HG03025 (cell line): Measurements from ENCODE around the gene FRS2.
"Not testable (repeated sequence)": the region's sequence is repeated elsewhere in the genome, so short reads cannot be mapped to it uniquely, and the experiment has no call there.

ENCODE experiments used
- ATAC-seq: cut with Tn5 transposase; IDR thresholded peaks from one replicate; pipeline ENCODE4 v1.9.1; 2021; ENCODE audit warnings: mild to moderate bottlenecking, moderate library complexity; ENCODE audit not compliant: unreplicated experiment, low FRiP score

Gene FRS2

DNA sequence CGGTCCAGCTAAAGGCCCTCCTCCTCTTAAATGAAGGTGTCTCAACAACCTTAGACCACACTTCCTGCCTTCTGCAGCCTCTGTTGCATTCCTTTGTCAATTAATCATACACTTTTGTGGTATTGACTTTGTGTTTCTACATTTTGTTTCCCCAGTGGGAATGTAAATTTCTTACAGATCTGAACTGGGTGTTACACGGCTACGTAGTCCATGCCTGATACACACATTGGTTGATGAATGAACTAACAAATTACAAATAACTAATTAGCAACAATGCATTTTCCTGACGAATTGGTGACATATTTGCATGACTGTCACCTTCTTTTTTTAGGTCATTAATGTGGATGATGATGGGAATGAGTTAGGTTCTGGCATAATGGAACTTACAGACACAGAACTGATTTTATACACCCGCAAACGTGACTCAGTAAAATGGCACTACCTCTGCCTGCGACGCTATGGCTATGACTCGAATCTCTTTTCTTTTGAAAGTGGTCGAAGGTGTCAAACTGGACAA is 99.9 kb downstream of the FRS2 start:
- ATAC-seq = no peak

DNA sequence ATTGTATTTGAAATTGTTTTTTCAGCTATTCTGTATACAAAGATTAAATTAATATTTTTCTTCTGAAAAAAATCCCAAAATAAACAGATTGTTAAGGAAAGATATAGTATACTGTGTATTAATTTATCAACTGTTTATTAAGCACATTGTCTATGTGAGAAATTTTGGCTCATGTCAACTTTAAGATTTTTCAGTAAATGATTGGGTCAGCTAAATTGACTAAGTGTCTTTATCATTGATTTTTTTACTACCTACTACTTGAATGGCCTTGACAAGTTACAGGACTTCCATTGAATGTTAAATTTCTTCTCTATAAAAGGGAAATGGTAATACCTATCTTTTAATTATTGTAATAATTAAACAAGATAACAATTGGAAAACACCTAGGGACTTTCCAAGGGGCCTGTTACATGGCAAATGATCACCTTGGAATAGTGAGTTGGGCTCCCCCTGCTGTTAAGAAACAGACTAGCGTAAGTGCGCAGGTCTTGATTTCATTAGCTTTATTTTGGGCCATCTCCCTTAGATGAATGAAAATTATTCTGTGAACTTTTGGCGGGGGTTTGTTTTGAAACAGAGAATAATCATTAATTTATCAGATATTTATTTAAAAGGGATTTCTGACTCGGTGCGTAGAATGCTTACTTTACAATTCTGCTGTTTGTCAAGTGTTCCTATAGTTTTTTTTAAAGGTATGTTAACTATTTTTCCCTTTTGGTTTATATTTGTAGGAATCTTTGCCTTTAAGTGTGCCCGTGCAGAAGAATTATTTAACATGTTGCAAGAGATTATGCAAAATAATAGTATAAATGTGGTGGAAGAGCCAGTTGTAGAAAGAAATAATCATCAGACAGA is 100.6 kb downstream of the FRS2 start:
- ATAC-seq = no peak

DNA sequence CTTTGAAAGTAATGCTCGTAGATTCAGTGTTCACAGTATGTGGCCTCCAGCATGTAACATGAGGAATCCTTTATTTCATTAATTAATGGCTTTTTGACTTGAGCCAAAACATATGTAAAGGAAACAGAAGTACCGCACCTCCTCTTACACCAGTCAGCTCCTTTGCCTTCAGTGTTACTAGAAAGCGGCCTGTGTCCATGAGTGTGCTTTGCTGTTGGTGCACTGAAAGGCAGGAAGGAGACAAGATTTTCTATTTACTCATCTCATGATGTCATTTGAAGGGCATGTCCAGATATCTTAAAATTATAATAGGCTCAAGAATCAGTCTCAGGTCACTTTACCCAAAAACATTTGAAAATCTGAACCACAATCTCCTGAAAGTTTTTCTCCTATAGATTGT is 105.2 kb downstream of the FRS2 start:
- ATAC-seq = no peak

DNA sequence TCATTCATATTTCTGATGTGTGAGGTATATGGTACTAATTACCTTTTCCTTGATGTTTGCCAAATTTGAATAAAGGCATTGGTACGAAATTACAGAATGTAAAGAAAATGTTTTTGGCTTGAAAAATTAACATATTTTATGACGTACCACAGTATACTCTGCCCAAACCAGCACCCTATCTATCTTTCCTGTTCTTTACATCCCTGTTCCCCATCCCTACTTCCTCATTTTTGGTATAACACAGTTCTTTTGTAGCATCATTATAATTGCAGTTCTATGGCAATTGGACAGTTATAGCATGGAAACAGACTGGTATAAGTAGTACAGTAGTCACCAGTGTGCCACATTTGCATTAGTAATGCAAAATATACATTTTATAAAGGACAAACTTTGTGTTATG is 108.1 kb downstream of the FRS2 start:
- no peak for ATAC-seq

DNA sequence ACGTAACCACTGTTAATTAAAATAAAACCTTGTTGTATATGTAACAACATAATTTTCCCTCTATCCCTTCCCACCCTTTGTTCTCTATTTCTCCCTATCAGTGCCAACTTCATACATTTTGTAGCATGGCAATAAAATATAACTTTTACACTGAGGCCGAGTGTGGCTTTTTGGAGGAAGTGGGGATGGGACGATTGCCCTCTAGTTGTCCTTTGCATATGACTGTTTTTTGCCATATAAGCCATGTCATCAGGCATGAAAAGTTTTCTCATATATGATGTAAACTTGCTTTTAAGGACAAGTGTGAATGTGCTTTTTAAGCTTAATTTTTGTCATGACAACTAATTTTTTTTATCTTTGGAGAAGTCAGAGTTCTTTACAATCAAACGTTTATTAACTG is 108.8 kb downstream of the FRS2 start:
- ATAC-seq = no peak

- ATAC-seq = no peak
These were observed 109.9 kb downstream of the FRS2 start for GRCh38 chr12:69580074-69580473.

- no peak for ATAC-seq
These were observed 113.0 kb downstream of the FRS2 start for GRCh38 chr12:69583203-69583602.

DNA sequence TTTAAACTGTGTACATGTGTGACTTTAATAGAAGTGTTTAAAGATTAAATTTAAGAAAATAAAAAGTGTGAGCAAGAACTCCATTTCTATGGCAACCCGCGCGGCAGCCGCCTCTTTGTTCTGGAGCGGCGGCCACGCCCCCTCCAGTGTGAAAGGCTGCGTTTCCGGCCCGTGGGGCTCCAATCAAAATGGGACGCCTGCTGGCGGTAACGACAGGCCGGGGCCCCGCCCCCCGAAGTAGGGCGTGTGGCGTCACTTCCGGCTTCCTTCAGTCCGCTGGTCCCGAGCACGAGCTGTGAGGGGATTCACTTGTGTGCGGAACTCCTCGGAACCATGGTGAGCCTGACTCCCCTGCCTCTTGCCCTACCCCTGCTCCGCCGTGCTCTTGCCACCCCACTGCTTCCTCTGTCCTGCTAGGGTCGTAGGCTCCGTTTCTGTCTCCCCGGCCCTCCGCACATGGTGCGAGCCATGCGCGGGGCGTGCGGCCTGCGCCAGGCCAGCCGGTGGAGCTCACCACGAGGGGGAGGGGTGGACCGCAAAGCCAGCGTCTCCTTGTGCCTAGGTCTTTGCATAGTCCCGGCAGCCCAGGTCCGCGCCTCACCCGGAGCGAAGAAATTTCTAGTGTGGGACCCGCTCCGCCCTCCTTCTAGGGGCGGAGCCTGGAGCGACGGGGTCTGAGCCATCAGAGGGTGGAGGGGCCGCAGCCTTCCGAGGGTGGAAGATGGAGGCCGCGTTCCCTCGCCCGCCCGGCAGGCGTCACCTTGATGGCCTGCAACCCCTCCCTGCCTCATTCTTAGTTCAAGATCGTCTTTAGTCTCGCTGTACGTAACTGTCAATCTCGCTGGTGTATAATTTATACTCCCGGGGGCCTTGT is 115.2 kb downstream of the FRS2 start, which contains the start of gene CCT2:
Gene CCT2 (plus strand): TSS at position 271 of the 874 bp plus-strand sequence. CDS start 63 bp downstream, at position 334.
- ATAC-seq = peak; percentile 97

DNA sequence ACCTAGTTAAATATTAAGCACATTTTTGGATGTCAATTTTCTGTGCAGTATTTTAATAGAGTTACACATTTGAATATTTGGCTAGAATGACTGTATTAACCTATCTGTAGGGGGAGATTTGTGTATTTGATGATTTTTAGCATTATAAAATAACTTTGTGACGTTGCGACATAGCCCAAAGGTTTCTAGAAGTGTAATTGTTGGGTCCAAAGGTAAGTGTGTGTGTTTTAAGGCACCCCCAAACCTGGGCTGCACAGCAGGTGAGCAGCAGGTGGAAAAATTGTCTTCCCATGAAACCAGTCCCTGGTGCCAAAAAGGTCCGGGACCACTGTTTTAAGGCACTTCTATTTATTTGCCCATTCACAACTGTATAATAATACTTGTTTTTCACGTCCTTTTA is 118.3 kb downstream of the FRS2 start:
- ATAC-seq = no peak

- ATAC-seq = no peak
These were observed 118.9 kb downstream of the FRS2 start for GRCh38 chr12:69589082-69589481.

DNA sequence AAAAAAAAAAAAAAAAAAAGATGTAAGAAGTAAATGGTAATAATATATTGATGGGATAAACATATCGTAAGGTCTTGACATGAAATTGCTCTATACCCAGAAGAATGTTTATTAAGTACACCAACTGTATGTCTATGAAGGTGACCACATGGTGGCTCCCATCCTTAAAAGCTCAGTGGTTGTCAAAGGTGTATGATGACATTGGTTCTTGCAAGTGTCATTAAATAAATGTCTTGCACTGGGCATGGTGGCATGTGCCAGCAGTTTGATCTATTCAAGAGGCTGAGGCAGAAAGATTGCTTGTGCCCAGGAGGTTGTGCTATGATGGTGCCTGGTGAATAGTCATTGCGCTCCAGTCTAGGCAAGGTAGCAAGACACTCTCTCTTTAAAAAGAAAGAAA is 125.5 kb downstream of the FRS2 start:
- ATAC-seq = no peak

- no peak for ATAC-seq
These were observed 128.1 kb downstream of the FRS2 start for GRCh38 chr12:69598174-69598753.

- ATAC-seq = no peak
These were observed 130.6 kb downstream of the FRS2 start for GRCh38 chr12:69600804-69601203.

DNA sequence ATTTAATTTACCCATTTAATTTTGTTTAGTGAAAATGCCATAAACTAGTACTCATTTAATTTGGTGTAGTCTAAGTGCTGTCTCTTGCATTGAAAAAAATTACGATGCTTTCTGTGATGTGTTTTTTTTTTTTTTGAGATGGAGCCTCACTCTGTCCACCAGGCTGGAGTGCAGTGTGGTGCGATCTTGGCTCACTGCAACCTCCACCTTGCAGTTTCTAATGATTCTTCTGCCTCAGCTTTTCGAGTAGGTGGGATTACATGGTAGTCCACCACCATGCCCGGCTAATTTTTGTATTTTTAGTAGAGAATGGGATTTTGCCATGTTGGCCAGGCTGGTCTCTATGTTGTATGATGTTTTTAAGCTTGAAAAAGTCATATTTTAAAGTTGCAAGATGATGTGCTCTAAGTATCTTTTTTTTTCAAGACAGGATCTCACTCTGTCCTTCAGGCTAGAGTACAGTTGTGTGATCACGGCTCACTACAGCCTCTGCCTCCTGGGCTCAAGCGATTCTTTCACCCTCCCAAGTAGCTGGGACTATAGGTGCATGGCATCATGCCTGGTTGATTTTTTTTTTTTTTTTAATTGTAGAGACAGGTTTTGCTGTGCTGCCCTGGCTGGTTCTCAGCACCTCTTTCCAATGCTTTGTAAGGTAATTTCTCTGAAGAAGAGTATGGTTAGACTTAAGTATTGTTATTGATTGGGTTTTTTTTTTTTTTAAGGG is 131.9 kb downstream of the FRS2 start:
- no peak for ATAC-seq

DNA sequence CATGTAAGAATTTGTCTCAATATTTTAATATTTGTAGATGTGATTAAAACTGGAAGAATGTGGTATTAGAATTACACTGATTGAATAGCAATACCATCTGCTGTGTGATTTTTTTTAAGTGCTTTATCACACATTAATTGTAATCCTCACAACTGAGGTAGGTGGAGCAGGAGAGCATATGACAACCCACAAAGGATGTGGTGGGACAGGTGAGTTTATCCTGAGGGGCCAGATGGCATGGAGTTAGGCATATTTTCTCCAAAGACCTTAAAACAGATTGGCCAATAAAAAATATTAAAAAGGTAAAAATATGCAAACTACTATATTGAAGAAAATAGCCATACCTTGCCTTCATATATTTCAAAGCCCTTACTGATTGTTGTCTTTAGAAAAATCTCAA is 132.8 kb downstream of the FRS2 start:
- no peak for ATAC-seq

GRCh38 chr12:69603556-69603955 is 133.4 kb downstream of the FRS2 start:
- ATAC-seq = not testable (repeated sequence)

DNA sequence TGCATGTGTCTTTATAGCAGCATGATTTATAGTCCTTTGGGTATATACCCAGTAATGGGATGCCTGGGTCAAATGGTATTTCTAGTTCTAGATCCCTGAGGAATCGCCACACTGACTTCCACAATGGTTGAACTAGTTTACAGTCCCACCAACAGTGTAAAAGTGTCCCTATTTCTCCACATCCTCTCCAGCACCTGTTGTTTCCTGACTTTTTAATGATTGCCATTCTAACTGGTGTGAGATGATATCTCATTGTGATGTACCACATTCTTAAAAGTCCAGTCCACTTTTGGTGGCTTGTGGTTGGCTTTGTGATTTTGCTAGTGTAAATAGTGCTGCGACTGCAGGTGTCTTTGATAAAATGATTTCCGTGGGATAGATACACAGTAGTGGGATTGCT is 134.1 kb downstream of the FRS2 start:
- ATAC-seq = not testable (repeated sequence)

DNA sequence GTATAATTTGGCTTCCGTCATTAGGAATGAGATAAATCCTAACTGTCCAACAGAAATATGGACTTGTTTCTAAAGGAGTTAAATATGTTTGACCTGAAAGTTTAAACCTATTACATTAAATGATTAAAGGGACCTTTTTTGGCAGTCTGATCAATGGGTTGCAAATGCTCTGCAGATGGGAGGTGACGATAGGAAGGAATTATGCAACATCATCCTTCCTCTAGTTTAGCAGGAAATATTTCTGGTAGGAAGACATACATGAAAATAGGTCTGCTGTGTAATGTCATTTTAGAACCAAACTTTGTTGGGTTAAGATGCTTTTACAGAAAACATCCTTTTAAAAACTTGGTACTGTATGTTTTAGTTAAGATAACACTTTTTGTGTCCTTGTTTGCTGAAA is 137.9 kb downstream of the FRS2 start:
- ATAC-seq = no peak

DNA sequence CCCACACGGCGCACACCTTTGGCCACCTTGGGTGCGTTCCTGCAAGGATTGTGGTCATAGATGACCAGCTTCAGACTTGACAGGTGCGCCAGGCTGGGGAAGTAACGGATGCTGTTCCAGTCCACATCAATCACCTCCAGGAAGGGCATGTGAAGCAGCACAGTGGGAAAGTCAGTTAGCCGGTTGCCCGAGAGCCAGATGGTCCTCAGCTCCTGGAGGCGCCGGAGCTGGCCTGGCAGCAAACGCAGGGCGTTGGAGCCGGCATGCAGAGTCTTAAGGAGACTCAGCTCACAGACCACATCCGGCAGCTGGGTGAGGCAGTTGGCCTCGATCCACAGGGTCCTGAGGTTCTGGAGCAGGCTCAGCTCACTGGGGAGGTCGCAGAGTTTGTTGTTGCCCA is 139.9 kb downstream of the FRS2 start:
- no peak for ATAC-seq

DNA sequence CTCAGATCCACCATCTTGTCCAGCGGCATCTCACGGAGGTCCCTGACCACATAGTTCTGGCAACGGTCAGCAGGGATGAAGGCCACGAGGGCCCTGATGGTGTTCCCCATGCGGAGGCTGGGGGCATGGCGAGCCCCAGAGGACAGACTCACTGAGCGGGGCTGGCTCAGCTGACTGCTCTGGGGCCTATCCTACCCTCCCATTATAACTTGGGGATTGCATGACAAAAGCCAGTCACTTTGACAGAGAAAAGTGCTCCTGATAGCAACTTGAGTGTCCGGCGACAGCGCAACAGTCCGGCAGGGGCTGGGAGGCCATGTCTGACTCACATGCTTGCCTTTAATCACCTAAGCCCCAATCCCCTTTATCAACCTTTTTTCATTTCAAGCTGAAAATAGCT is 140.5 kb downstream of the FRS2 start, which contains the start of gene LRRC10:
Gene LRRC10 (minus strand): TSS at position 179 of the 400 bp plus-strand sequence. CDS start 69 bp downstream, at position 110.
- ATAC-seq = no peak
